Prostate gland (tissue), 2 donors: ENCODE data around the gene YPEL3.
"Not testable (repeated sequence)": the region's sequence is repeated elsewhere in the genome, so short reads cannot be mapped to it uniquely, and the experiment has no call there.

ENCODE experiments used
- POLR2A ChIP-seq: fragments of 450-650 bp; IDR thresholded peaks from one replicate; pipeline ENCODE4 v1.6.1; 2016; ENCODE audit warnings: antibody characterized with exemption, mild to moderate bottlenecking
- TF ChIP-seq, protein P1 (sequence below), 4 experiments: fragments of 200-600 bp in 2 of 4; fragments of 450-650 bp in 2 of 4; sonication (generic) in 2 of 4; IDR thresholded peaks; 1 replicate in 3 of 4; 2 replicates in 1 of 4; pipeline ENCODE4 v1.5.1; 2016 to 2019; ENCODE audit warnings: antibody characterized with exemption in 4 of 4, mild to moderate bottlenecking in 2 of 4, moderate library complexity in 2 of 4

DNA sequence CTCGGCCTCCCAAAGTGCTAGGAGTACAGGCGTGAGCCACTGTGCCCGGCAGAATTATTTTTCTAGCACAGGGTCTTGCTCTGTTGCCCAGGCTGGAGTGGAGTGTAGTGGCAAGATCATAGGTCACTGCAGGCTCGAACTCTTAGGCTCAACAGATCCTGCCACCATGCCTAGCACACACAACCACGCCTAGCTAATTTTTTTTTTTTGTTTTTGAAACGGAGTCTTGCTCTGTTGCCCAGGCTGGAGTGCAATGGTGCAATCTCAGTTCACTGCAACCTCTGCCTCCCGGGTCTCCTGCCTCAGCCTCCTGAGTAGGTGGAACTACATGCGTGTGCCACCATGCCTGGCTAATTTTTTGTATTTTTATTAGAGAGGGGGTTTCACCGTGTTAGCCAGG, 29.7 kb upstream of the YPEL3 start:
- TF ChIP-seq, protein P1, sequence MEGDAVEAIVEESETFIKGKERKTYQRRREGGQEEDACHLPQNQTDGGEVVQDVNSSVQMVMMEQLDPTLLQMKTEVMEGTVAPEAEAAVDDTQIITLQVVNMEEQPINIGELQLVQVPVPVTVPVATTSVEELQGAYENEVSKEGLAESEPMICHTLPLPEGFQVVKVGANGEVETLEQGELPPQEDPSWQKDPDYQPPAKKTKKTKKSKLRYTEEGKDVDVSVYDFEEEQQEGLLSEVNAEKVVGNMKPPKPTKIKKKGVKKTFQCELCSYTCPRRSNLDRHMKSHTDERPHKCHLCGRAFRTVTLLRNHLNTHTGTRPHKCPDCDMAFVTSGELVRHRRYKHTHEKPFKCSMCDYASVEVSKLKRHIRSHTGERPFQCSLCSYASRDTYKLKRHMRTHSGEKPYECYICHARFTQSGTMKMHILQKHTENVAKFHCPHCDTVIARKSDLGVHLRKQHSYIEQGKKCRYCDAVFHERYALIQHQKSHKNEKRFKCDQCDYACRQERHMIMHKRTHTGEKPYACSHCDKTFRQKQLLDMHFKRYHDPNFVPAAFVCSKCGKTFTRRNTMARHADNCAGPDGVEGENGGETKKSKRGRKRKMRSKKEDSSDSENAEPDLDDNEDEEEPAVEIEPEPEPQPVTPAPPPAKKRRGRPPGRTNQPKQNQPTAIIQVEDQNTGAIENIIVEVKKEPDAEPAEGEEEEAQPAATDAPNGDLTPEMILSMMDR (IDR thresholded peaks at IDR 0.05), result not testable (repeated sequence)
- not testable (repeated sequence) for TF ChIP-seq POLR2A
